Skeletal muscle tissue (tissue), 4 donors: ENCODE results near the gene CCDC85A. TPM values are rescaled to one million over a fixed set of nuclear protein-coding genes. Genes with fewer than 3 reads are reported as not detected.

Source experiments
- H3K27ac ChIP-seq: one replicate; pipeline ENCODE4 v1.7.0; 2013; ENCODE audit warnings: mild to moderate bottlenecking, low read depth, low read length, inconsistent platforms
- H3K27me3 ChIP-seq, 3 donors: one replicate each; pipeline ENCODE4 v1.7.0; 2013; ENCODE audit warnings: low read length in 3 of 3; ENCODE audit not compliant: control insufficient read depth in 3 of 3, insufficient read depth in 3 of 3
- H3K36me3 ChIP-seq, 3 donors: one replicate each; pipeline ENCODE4 v1.7.0; 2013; ENCODE audit warnings: low read length in 3 of 3; ENCODE audit not compliant: control insufficient read depth in 3 of 3, insufficient read depth in 3 of 3
- H3K4me1 ChIP-seq, 3 donors: one replicate each; pipeline ENCODE4 v1.7.0; 2013; ENCODE audit warnings: low read length in 3 of 3, mild to moderate bottlenecking in 3 of 3; ENCODE audit not compliant: control insufficient read depth in 3 of 3, insufficient read depth in 3 of 3
- H3K4me3 ChIP-seq, 3 donors: one replicate each; pipeline ENCODE4 v1.7.0; 2013; ENCODE audit warnings: low read length in 3 of 3
- H3K9ac ChIP-seq, 3 donors: one replicate each; pipeline ENCODE4 v1.7.0; 2013; ENCODE audit warnings: low read length in 3 of 3, mild to moderate bottlenecking in 3 of 3, moderate library complexity in 2 of 3, low read depth in 1 of 3
- H3K9me3 ChIP-seq, 3 donors: one replicate each; pipeline ENCODE4 v1.7.0; 2013; ENCODE audit warnings: low read length in 3 of 3; ENCODE audit not compliant: control insufficient read depth in 3 of 3
- total RNA-seq: library from RNA; depleted of rRNA; stranded (reverse); fragments of >200 nt; gene quantifications from one replicate; pipeline ENCODE4 v1.2.3, GENCODE V29; 2014
- donor health status: Osteomylitis.

CCDC85A gene
- total RNA-seq, 1 donor from 2014 or later, result 4.7 TPM

- Histone ChIP-seq H3K9ac (no peak overlapping the region), H3K36me3 (no peaks in the 10 kb centered on the region), H3K4me1 (no peaks in the 10 kb centered on the region), H3K9me3 (no peaks in the 10 kb centered on the region), H3K4me3 (no peak overlapping the region), H3K27ac (no peak overlapping the region), H3K27me3 (no peaks in the 10 kb centered on the region)
These were observed 191.5 kb downstream of the CCDC85A start for GRCh38 chr2:56375251-56375650.

GRCh38 chr2:56376699-56377665 lies 193.2 kb downstream of the CCDC85A start:
- Histone ChIP-seq H3K27ac (no peak overlapping the region), H3K9me3 (no peaks in the 10 kb centered on the region), H3K4me3 (no peak overlapping the region), H3K4me1 (no peaks in the 10 kb centered on the region), H3K27me3 (no peaks in the 10 kb centered on the region), H3K9ac (no peak overlapping the region), H3K36me3 (no peaks in the 10 kb centered on the region)

GRCh38 chr2:56379066-56379465 lies 195.3 kb downstream of the CCDC85A start:
- Histone ChIP-seq H3K27ac (no peak overlapping the region), H3K27me3 (no peaks in the 10 kb centered on the region), H3K9me3 (no peaks in the 10 kb centered on the region), H3K4me1 (no peaks in the 10 kb centered on the region), H3K4me3 (no peak overlapping the region), H3K9ac (no peak overlapping the region), H3K36me3 (no peaks in the 10 kb centered on the region)

- Histone ChIP-seq H3K4me1 (no peaks in the 10 kb centered on the region), H3K27ac (no peak overlapping the region), H3K9ac (no peak overlapping the region), H3K9me3 (no peaks in the 10 kb centered on the region), H3K4me3 (no peak overlapping the region), H3K36me3 (peaks cover 0 to 2% (median 0%) of the 10 kb centered on the region in 3 donors), H3K27me3 (no peaks in the 10 kb centered on the region)
These were observed 197.1 kb downstream of the CCDC85A start for GRCh38 chr2:56380861-56381260.

DNA sequence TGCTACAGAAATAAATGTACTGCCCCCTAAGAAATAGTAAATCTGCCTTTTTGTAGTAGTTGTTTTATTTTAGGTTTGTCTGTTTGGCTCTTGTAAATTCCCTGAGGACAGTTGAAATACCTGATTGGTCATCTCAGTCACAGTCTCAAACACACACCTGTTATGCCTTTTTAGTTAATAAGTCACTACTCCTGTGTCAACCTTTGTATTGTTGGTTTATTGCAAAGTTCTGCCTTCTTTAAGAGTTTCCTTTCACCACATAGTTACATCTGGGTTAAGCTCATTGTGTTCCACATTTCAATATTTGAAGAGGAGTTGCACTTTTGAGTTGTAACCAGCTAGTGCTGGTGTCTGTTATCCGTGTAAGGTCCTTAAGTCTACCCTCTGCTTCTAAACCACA lies 198.7 kb downstream of the CCDC85A start:
- Histone ChIP-seq H3K27me3 (no peaks in the 10 kb centered on the region), H3K36me3 (peaks cover 0 to 2% (median 0%) of the 10 kb centered on the region in 3 donors), H3K4me1 (no peaks in the 10 kb centered on the region), H3K4me3 (no peak overlapping the region), H3K9me3 (no peaks in the 10 kb centered on the region), H3K27ac (no peak overlapping the region), H3K9ac (no peak overlapping the region)

DNA sequence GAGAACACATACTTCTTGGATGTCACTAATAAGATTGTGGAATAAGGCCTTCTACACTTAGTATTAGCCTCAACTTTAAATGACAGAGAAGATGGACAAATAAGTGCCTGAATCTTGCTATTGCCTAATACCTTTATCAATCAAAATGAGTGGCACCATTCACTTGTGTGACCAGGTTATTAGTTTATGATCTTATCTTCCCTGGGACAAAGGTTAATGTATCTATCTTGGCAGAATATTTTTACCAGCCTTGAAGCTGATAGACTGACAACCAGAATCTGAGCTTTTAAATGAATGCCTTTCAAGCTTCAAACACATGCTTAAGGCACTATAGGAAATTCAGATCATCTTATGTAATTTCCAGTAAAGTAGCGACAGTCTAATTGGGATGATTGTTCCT lies 202.9 kb downstream of the CCDC85A start:
- Histone ChIP-seq H3K9ac (no peak overlapping the region), H3K4me3 (no peak overlapping the region), H3K9me3 (no peaks in the 10 kb centered on the region), H3K4me1 (no peaks in the 10 kb centered on the region), H3K36me3 (peaks cover 0 to 2% (median 0%) of the 10 kb centered on the region in 3 donors), H3K27ac (no peak overlapping the region), H3K27me3 (no peaks in the 10 kb centered on the region)

DNA sequence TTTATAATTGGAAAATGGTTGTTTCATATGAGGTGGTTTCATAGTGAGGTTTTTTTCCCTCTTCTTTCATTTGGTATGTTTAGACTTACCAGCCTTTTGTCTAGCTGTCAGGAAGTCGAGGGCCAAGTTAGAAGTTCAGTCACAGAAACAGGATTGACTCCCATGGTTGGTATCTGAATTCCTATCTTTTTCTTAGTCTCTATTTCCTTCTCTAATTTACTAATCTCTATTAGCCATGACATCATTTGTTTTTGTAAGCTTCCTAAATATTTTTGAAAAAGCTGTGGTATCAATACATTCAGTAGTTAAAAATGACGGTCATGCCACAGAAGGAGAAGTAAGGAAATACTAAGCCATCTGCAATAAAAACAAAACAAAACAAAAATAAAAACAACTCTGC lies 206.9 kb downstream of the CCDC85A start:
- Histone ChIP-seq H3K4me1 (no peaks in the 10 kb centered on the region), H3K9me3 (no peaks in the 10 kb centered on the region), H3K4me3 (no peak overlapping the region), H3K27me3 (no peaks in the 10 kb centered on the region), H3K36me3 (no peaks in the 10 kb centered on the region), H3K27ac (no peak overlapping the region), H3K9ac (no peak overlapping the region)

- H3K27ac ChIP-seq, result no peak overlapping the region
- no peaks in the 10 kb centered on the region for H3K27me3 ChIP-seq
- H3K9ac ChIP-seq, result no peak overlapping the region
- H3K9me3 ChIP-seq, result no peaks in the 10 kb centered on the region
- H3K36me3 ChIP-seq, result no peaks in the 10 kb centered on the region
- H3K4me3 ChIP-seq, result no peak overlapping the region
- H3K4me1 ChIP-seq, result no peaks in the 10 kb centered on the region
These were observed 226.3 kb downstream of the CCDC85A start for GRCh38 chr2:56410140-56410539.

GRCh38 chr2:56416500-56417176 lies 232.8 kb downstream of the CCDC85A start:
- Histone ChIP-seq H3K9ac (no peak overlapping the region), H3K27me3 (no peaks in the 10 kb centered on the region), H3K4me3 (no peak overlapping the region), H3K36me3 (no peaks in the 10 kb centered on the region), H3K9me3 (no peaks in the 10 kb centered on the region), H3K4me1 (no peaks in the 10 kb centered on the region), H3K27ac (no peak overlapping the region)
